SK-N-SH (cell line): ENCODE measurements around the gene DAGLA. TPM values are rescaled to one million over a fixed set of nuclear protein-coding genes. Genes with fewer than 3 reads are reported as not detected.

ENCODE experiments used
- CTCF ChIA-PET: fragments of 300-600, 350-600 bp; formaldehyde crosslinking; extraction: SDS; loops from one replicate; lab custom pipeline; 2021; lab: Yijun Ruan, JAX
- POLR2A ChIA-PET: fragments of 350-600 bp; sonication (Branson Sonifier 250); formaldehyde crosslinking; extraction: SDS; loops from one replicate; lab custom pipeline; 2020; ENCODE audit warnings: antibody characterized with exemption, inconsistent platforms; lab: Yijun Ruan, JAX
- DNase-seq: peaks from one replicate; pipeline ENCODE4 v3.0.0; 2012
- H2AFZ ChIP-seq: fragments of 200-600 bp; sonication (generic); 2 replicates; pipeline ENCODE4 v1.8.1; 2016; ENCODE audit warnings: antibody characterized with exemption, mild to moderate bottlenecking, low read depth
- H3F3A ChIP-seq: fragments of 200-600 bp; sonication (generic); replicated peaks from 2 replicates; pipeline ENCODE3; 2016; ENCODE audit warnings: antibody characterized with exemption, mild to moderate bottlenecking; ENCODE audit not compliant: insufficient read depth
- H3K27ac ChIP-seq, 2 experiments: fragments of 200-500 bp in 1 of 2; fragments of 200-600 bp in 1 of 2; sonication (Bioruptor generic) in 1 of 2; sonication (generic), shearing (Covaris generic) in 1 of 2; 2 replicates each; pipeline versions ENCODE4 v1.5.1 to v1.6.1; 2014 to 2016; ENCODE audit warnings: low read depth in 2 of 2, inconsistent platforms in 1 of 2, low read length in 1 of 2, mild to moderate bottlenecking in 1 of 2, mixed read lengths in 1 of 2
- H3K27me3 ChIP-seq: fragments of 200-600 bp; sonication (generic), shearing (Covaris generic); 2 replicates; pipeline ENCODE4 v1.6.1; 2016; ENCODE audit warnings: mixed run types; ENCODE audit not compliant: insufficient read depth
- H3K36me3 ChIP-seq, 2 experiments: fragments of 200-500 bp in 1 of 2; fragments of 200-600 bp in 1 of 2; sonication (Bioruptor generic) in 1 of 2; sonication (generic) in 1 of 2; replicated peaks in 1 of 2; 2 replicates each; pipeline versions ENCODE3 to v1.5.1; 2014 to 2016; ENCODE audit warnings: low read length in 1 of 2, mild to moderate bottlenecking in 1 of 2; ENCODE audit not compliant: insufficient read depth in 2 of 2, control insufficient read depth in 1 of 2
- H3K4me1 ChIP-seq, 2 experiments: fragments of 200-500 bp in 1 of 2; fragments of 200-600 bp in 1 of 2; sonication (Bioruptor generic) in 1 of 2; sonication (generic), shearing (Covaris generic) in 1 of 2; 2 replicates each; pipeline versions ENCODE4 v1.5.1 to v1.6.1; 2014 to 2016; ENCODE audit warnings: low read depth in 1 of 2, low read length in 1 of 2, mixed run types in 1 of 2; ENCODE audit not compliant: insufficient read depth in 2 of 2, control insufficient read depth in 1 of 2
- H3K4me2 ChIP-seq: fragments of 200-600 bp; sonication (generic), shearing (Covaris generic); 2 replicates; pipeline ENCODE4 v1.6.1; 2017; ENCODE audit warnings: mixed run types
- H3K4me3 ChIP-seq, 2 experiments: fragments of 200-500 bp in 1 of 2; fragments of 200-600 bp in 1 of 2; sonication (Bioruptor generic) in 1 of 2; sonication (generic), shearing (Covaris generic) in 1 of 2; 2 replicates each; pipeline versions ENCODE4 v1.5.1 to v1.8.1; 2014 to 2016; ENCODE audit warnings: low read depth in 2 of 2, inconsistent platforms in 1 of 2, low read length in 1 of 2, mild to moderate bottlenecking in 1 of 2, mixed read lengths in 1 of 2, moderate library complexity in 1 of 2
- H3K79me2 ChIP-seq: fragments of 200-600 bp; sonication (generic); 2 replicates; pipeline ENCODE4 v1.8.1; 2017; ENCODE audit warnings: mild to moderate bottlenecking; ENCODE audit not compliant: insufficient read depth
- H3K9ac ChIP-seq: fragments of 200-600 bp; sonication (generic); 2 replicates; pipeline ENCODE4 v1.6.1; 2017; ENCODE audit warnings: mixed run types
- H3K9me2 ChIP-seq: fragments of 200-600 bp; sonication (generic); 2 replicates; pipeline ENCODE4 v1.6.1; 2017; ENCODE audit warnings: mixed run types
- H3K9me3 ChIP-seq: fragments of 200-600 bp; sonication (generic); 2 replicates; pipeline ENCODE4 v1.6.1; 2017; ENCODE audit warnings: mixed run types, mild to moderate bottlenecking, moderate library complexity
- H4K20me1 ChIP-seq: fragments of 200-600 bp; sonication (generic); 2 replicates; pipeline ENCODE4 v1.6.1; 2017; ENCODE audit warnings: mild to moderate bottlenecking, mixed run types; ENCODE audit not compliant: insufficient read depth
- CTCF ChIP-seq: fragments of 200-600 bp; sonication (generic); IDR thresholded peaks from 2 replicates; pipeline ENCODE4 v1.6.1; 2017; ENCODE audit warnings: antibody characterized with exemption, mild to moderate bottlenecking, moderate library complexity
- FOSL2 ChIP-seq: IDR thresholded peaks from 2 replicates; pipeline ENCODE4 v1.4.0; 2012; ENCODE audit warnings: low read depth, mild to moderate bottlenecking, moderate library complexity, borderline replicate concordance
- FOXJ3 ChIP-seq: sonication (generic); formaldehyde crosslinking; IDR thresholded peaks from 2 replicates; pipeline ENCODE4 v1.5.1; 2020; ENCODE audit warnings: mild to moderate bottlenecking, missing genetic modification reagents
- NFIC ChIP-seq: IDR thresholded peaks from 2 replicates; pipeline ENCODE4 v1.4.0; 2012; ENCODE audit warnings: borderline replicate concordance
- RCOR1 ChIP-seq: fragments of 150-350 bp; IDR thresholded peaks from 2 replicates; pipeline ENCODE4 v1.6.1; 2017; ENCODE audit warnings: antibody characterized with exemption, low read length
- RXRA ChIP-seq: IDR thresholded peaks from 2 replicates; pipeline ENCODE4 v1.4.0; 2012; ENCODE audit warnings: low read depth, mild to moderate bottlenecking, borderline replicate concordance
- SIN3A ChIP-seq: IDR thresholded peaks from 2 replicates; pipeline ENCODE4 v1.6.1; 2012; ENCODE audit warnings: low read depth, mild to moderate bottlenecking, low read length, moderate library complexity, borderline replicate concordance
- TCF12 ChIP-seq: IDR thresholded peaks from 2 replicates; pipeline ENCODE4 v1.4.0; 2012
- YY1 ChIP-seq: IDR thresholded peaks from 2 replicates; pipeline ENCODE4 v1.4.0; 2012; ENCODE audit warnings: low read depth, mild to moderate bottlenecking
- WGBS: methylation state at CpG from one replicate; pipeline ENCODE4 v1.1.6; 2017; ENCODE audit warnings: low lambda C conversion rate; 5-methylcytosine and 5-hydroxymethylcytosine counted together
- polyA plus RNA-seq, 3 experiments: library from polyadenylated mRNA; depleted of rRNA; stranded (reverse); fragments of >200 nt; gene quantifications; 2 replicates each; pipeline ENCODE4 v1.2.3, GENCODE V29; 2012
- TF ChIP-seq, protein P1 (sequence below): IDR thresholded peaks from 2 replicates; pipeline ENCODE4; 2012
- TF ChIP-seq, protein P2 (sequence below): IDR thresholded peaks from 2 replicates; pipeline ENCODE4 v1.4.0; 2012; ENCODE audit warnings: low read depth

DAGLA gene
- polyA plus RNA-seq, 1 of the 3 experiments (the other 2 are of a cell fraction) = 3.3 TPM

DNA sequence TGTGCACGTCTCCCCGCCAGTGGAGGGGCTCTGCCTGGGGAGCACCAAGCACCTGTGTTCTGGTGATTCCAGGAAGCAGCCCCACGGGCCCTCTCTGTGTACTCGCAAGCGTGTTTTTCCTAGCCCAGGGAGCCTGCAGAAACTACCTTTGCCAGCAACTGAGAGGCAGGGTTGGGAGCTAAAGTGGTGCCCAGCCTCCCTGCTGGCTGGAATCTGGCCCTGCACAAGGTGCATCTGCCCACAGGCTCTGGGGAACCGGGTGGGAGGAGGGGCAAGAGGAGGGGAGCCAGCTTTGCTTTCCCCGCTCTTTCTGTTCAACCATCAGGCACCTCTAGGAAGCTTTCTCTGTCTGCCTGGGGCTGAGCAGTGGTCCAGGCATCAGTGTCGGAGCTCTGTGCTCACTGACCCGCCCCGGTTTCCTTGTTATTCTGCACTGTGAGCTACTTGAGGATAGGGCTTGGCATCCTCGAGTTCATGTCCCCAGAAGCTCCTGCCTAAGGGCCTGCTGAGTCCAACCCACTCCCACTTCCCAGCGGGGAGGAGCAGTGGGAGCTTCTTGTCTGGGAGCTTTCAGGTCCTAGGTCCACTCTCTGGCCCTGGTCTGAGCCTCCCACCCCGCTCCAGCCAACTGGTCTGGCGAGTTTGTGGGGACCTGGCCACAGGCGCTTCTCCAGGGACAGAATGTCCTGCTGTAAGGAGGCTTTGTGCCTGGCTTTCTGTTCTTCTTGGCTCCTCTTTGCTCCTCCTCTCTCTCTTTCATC lies 14.9 kb downstream of the DAGLA start:
- no peaks in the 10 kb centered on the region for H3K27me3 ChIP-seq
- peak; percentile 32 for TF ChIP-seq CTCF
- TF ChIP-seq FOXJ3 (CRISPR knock-in tag) = no peak
- no peak overlapping the region for H3K4me3 ChIP-seq
- DNase-seq = peak; percentile 67
- H3K27ac ChIP-seq = peak overlapping the region; percentile 32 to 47; a peak in 2 of 4 replicates
- H3K4me2 ChIP-seq = no peak overlapping the region; the same call in 1 of the 2 replicates
- H3K79me2 ChIP-seq = no peaks in the 10 kb centered on the region
- H3K36me3 ChIP-seq = no peaks in the 10 kb centered on the region
- 0 out of 2 replicates have a peak, but pooled peaks cover 3% of the 10 kb centered on the region for H4K20me1 ChIP-seq
- peaks cover 15 to 58% of the 10 kb centered on the region in 2 experiments; a peak in 3 of 4 replicates for H3K4me1 ChIP-seq
- WGBS = 79% methylated on average over 7 of the region's 15 CpGs
- H3K9me3 ChIP-seq = no peaks in the 10 kb centered on the region
- no peak overlapping the region for H3K9ac ChIP-seq
- CTCF ChIA-PET = interaction anchor here (0.6 to 2.0 kb wide), 12 partner anchors 12 to 259 kb away, joined by 3 to 11 read pairs (median 4); partner anchors contain the start of gene DAGLA
- no peak overlapping the region for H2AFZ ChIP-seq
- no peaks in the 10 kb centered on the region for H3K9me2 ChIP-seq
- no peaks in the 10 kb centered on the region for H3F3A ChIP-seq
- POLR2A ChIA-PET = interaction anchor here (0.9 kb wide), 1 partner anchor 23 kb away, joined by 4 read pairs; no protein-coding TSS in a partner anchor

GRCh38 chr11:61695917-61696316 lies 15.7 kb downstream of the DAGLA start:
- POLR2A ChIA-PET = interaction anchor here (0.9 kb wide), 1 partner anchor 23 kb away, joined by 4 read pairs; no protein-coding TSS in a partner anchor
- no peaks in the 10 kb centered on the region for H3K9me2 ChIP-seq
- DNase-seq = peak; percentile 56

More at GRCh38 chr11:61695917-61696316, 15.7 kb downstream of the DAGLA start:
- H3K27ac ChIP-seq = peak overlapping the region in 1 of 2 experiments; percentile 32; a peak in 3 of 4 replicates
- peak overlapping the region; percentile 33; the same call in 1 of the 2 replicates for H3K9ac ChIP-seq
- no peak overlapping the region for H2AFZ ChIP-seq
- no peaks in the 10 kb centered on the region for H3K27me3 ChIP-seq
- peaks cover 8% of the 10 kb centered on the region; the same call in 1 of the 2 replicates for H4K20me1 ChIP-seq
- H3F3A ChIP-seq = no peaks in the 10 kb centered on the region
- TF ChIP-seq SIN3A = peak; percentile 45; the same call in 1 of the 2 replicates
- TF ChIP-seq, protein P1, sequence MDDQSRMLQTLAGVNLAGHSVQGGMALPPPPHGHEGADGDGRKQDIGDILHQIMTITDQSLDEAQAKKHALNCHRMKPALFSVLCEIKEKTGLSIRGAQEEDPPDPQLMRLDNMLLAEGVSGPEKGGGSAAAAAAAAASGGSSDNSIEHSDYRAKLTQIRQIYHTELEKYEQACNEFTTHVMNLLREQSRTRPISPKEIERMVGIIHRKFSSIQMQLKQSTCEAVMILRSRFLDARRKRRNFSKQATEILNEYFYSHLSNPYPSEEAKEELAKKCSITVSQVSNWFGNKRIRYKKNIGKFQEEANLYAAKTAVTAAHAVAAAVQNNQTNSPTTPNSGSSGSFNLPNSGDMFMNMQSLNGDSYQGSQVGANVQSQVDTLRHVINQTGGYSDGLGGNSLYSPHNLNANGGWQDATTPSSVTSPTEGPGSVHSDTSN = peak; percentile 32; the same call in 1 of the 2 replicates
- TF ChIP-seq, protein P2, sequence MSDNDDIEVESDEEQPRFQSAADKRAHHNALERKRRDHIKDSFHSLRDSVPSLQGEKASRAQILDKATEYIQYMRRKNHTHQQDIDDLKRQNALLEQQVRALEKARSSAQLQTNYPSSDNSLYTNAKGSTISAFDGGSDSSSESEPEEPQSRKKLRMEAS = peak; percentile 45; the same call in 1 of the 2 replicates
- TF ChIP-seq YY1 = no peak
- 0 out of 2 replicates have a peak, but pooled peaks have one; percentile 13 for TF ChIP-seq NFIC
- TF ChIP-seq RCOR1 = no peak
- peak; percentile 31; the same call in 1 of the 2 replicates for TF ChIP-seq TCF12
- peak; percentile 28 for TF ChIP-seq CTCF
- TF ChIP-seq FOSL2 = peak; percentile 72; the same call in 1 of the 2 replicates
- peak; percentile 10; the same call in 1 of the 2 replicates for TF ChIP-seq RXRA
- TF ChIP-seq, all 33 proteins: peak for 8
- Histone ChIP-seq H3K4me1 (peaks cover 20 to 58% of the 10 kb centered on the region in 2 experiments; a peak in 3 of 4 replicates), H3K36me3 (no peaks in the 10 kb centered on the region), H3K79me2 (no peaks in the 10 kb centered on the region), H3K4me2 (peak overlapping the region; percentile 55; the same call in 1 of the 2 replicates), H3K4me3 (no peak overlapping the region), H3K9me3 (no peaks in the 10 kb centered on the region)
- 24% methylated on average over 5 of the region's 17 CpGs for WGBS
- CTCF ChIA-PET = interaction anchor here (0.9 to 1.9 kb wide), 3 partner anchors 13 to 52 kb away, joined by 4 to 11 read pairs (median 4); partner anchors contain the start of gene DAGLA
